PFSK-1 (cell line): ENCODE data around the gene NDUFA8.

ENCODE experiments used
- POLR2AphosphoS5 ChIP-seq: IDR thresholded peaks from 2 replicates; pipeline ENCODE4 v1.6.1; 2012; ENCODE audit warnings: low read depth, mild to moderate bottlenecking, control low read depth, low read length, moderate library complexity
- SIN3A ChIP-seq: IDR thresholded peaks from 2 replicates; pipeline ENCODE4 v1.6.1; 2012; ENCODE audit warnings: mild to moderate bottlenecking, low read length, moderate library complexity, borderline replicate concordance; ENCODE audit not compliant: insufficient read depth
- TAF1 ChIP-seq: IDR thresholded peaks from 2 replicates; pipeline ENCODE4 v1.6.1; 2012; ENCODE audit warnings: low read length, control low read depth, borderline replicate concordance; ENCODE audit not compliant: insufficient read depth

DNA sequence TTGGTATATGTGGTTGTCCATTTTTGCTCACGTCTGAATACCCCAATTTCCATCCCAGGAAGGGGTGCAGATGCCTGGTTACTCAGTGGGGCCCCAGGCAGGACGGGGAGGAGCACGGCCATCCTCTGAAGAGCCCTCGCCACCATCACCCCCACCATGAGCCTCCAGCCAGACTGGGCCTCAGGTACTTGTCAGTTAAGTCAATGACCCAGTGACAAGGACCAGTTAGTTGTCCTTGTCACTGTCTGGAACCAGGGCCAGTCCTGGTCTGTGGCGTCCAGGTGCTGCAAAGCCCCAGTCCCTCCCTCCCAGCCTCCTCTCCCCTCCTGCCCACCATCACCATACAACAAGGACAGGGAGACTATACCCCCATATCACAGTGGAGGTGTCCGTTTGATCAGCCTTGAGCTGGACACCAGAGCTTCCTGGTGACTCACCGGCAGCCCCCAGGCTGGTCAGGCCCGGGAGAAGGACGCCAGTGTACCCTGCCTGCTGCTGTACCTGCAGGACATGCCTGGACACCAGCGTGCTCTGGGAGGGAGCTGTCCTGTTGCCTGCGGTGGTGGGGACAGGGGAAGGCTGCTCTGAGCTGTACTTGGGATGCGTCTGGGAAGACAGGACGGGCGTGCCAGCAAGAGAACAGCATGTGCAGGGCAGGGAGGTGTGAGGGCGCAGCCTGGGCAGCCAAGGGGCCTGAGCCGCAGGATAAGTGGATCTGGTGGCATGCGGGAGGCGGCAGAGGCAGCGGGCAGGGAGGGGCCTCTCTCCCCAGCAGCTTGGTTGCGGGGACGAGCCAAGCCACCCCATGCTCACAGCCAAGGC lies 33.9 kb downstream of the NDUFA8 start:
- TF ChIP-seq TAF1: no peak
- TF ChIP-seq POLR2AphosphoS5: no peak
- no peak for TF ChIP-seq SIN3A
